ENCODE data around the gene KIAA2012. TPM values are rescaled to one million over a fixed set of nuclear protein-coding genes. Genes with fewer than 3 reads are reported as not detected.

The KIAA2012 gene
- total RNA-seq, 1 donor from 2014 or later = not detected

GRCh38 chr2:202030691-202031090 lies 42.4 kb upstream of the KIAA2012 start:
- no peak overlapping the region for H3K27ac Mint-ChIP-seq (ENCODE audit: unreplicated experiment)
- no peaks in the 10 kb centered on the region for H3K36me3 Mint-ChIP-seq (ENCODE audit: unreplicated experiment)
- peaks cover 13% of the 10 kb centered on the region for H3K9me3 Mint-ChIP-seq (ENCODE audit: unreplicated experiment)
- H3K4me1 Mint-ChIP-seq (ENCODE audit: low read depth, unreplicated experiment) = peaks cover 23% of the 10 kb centered on the region
- H3K27me3 Mint-ChIP-seq (ENCODE audit: unreplicated experiment) = peaks cover 13% of the 10 kb centered on the region
- H3K4me3 Mint-ChIP-seq (ENCODE audit: unreplicated experiment) = no peak overlapping the region
- TF ChIP-seq CTCF (IDR thresholded peaks at IDR 0.05; ENCODE audit: partially characterized antibody, unreplicated experiment) = no peak
- DNase-seq = no peak

- no peaks in the 10 kb centered on the region for H3K36me3 Mint-ChIP-seq (ENCODE audit: unreplicated experiment)
- peaks cover 13% of the 10 kb centered on the region for H3K9me3 Mint-ChIP-seq (ENCODE audit: unreplicated experiment)
- H3K27ac Mint-ChIP-seq (ENCODE audit: unreplicated experiment) = no peak overlapping the region
- DNase-seq = no peak
- H3K4me1 Mint-ChIP-seq (ENCODE audit: low read depth, unreplicated experiment) = peaks cover 21% of the 10 kb centered on the region
- peak overlapping the region; percentile 91 for H3K4me3 Mint-ChIP-seq (ENCODE audit: unreplicated experiment)
- peaks cover 13% of the 10 kb centered on the region for H3K27me3 Mint-ChIP-seq (ENCODE audit: unreplicated experiment)
- TF ChIP-seq CTCF (IDR thresholded peaks at IDR 0.05; ENCODE audit: partially characterized antibody, unreplicated experiment) = no peak
These were observed 41.7 kb upstream of the KIAA2012 start for GRCh38 chr2:202031246-202031951.

DNA sequence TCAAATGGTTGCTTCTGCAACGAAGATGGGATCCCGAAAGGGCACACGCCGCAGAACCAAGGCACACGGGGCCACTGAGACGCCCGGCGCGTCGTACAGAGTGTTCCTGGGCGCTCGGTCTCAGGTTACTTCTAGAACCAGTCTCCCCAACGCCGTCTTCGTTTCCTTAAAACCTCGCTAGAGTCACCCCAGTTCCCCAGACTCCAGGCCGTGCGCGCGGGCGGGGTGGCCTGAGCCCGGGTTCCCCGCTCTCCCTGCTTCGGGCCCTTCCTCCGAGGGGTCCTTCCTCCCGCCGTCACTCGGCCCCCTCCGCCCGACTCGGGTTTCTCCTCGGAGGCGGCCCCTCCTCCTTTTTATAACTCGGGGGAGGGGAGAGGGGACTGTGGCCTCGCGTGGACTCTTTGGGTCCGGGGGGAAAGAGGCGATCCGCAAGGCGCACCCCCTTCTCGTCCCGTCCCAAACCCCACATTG lies 40.2 kb upstream of the KIAA2012 start:
- peak; percentile 51 for DNase-seq
- Mint-ChIP-seq H3K27me3 (ENCODE audit: unreplicated experiment) (peaks cover 11% of the 10 kb centered on the region), H3K27ac (ENCODE audit: unreplicated experiment) (peak overlapping the region; percentile 56), H3K9me3 (ENCODE audit: unreplicated experiment) (peaks cover 13% of the 10 kb centered on the region), H3K36me3 (ENCODE audit: unreplicated experiment) (no peaks in the 10 kb centered on the region), H3K4me3 (ENCODE audit: unreplicated experiment) (peak overlapping the region; percentile 91), H3K4me1 (ENCODE audit: low read depth, unreplicated experiment) (peaks cover 21% of the 10 kb centered on the region)
- TF ChIP-seq CTCF (IDR thresholded peaks at IDR 0.05; ENCODE audit: partially characterized antibody, unreplicated experiment) = no peak

DNA sequence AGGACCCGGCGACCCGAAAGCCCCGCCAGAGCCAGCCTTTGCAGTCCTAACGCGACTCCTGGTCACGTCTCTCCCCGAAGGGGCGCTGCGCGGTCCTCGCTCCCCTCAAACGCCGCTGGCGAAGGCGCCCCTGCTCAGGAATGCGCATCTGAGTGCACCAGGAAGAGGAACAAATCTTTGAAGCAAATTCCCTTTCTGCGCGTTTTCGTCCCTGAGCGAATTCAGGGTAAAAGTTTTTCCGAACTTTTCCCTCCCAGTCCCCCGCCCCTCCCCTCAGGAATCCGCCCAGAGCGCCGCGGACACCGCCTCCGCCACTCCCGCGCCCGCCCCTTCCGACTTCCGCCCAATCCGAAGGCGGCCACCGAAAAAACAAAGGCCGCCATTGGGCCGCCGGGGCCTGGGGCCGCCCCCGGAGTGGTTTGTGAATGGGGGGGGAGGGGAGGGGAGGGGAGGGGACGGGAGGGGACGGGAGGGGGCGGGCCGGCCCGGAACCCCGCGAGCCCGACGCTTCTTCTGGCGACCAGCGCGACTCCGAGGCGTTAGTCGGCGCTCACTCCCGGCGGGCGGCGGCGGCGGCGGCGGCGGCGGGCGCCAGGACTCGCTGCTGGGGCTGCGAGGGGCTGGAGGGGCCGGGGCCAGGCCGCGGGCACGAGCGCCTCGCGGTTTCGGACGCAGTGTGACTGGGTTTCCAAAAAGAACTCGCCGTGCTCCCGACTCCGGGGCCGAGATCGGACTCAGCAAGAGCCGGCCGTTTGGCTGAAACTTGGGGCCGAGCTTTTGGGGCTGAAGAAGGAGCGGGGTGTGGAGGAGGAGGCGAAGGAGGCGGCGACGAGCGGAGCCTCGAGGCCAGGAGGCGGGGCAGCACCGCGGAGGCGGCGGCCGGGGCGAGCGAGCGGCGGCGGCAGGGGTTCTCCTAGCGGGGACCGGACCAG lies 39.5 kb upstream of the KIAA2012 start, which contains the start of gene FZD7:
Gene FZD7 (plus strand): TSS at position 539 of the 932 bp plus-strand sequence. CDS start 793 bp downstream, outside the sequence.
- peak; percentile 88 for DNase-seq
- TF ChIP-seq CTCF (IDR thresholded peaks at IDR 0.05; ENCODE audit: partially characterized antibody, unreplicated experiment) = no peak
- Mint-ChIP-seq H3K27ac (ENCODE audit: unreplicated experiment) (peak within 1 kb of the TSS; percentile 67), H3K4me3 (ENCODE audit: unreplicated experiment) (peak within 1 kb of the TSS; percentile 95), H3K27me3 (ENCODE audit: unreplicated experiment) (peaks cover 11% of the 10 kb centered on the region), H3K36me3 (ENCODE audit: unreplicated experiment) (no peaks in the 10 kb centered on the region), H3K9me3 (ENCODE audit: unreplicated experiment) (peaks cover 14% of the 10 kb centered on the region), H3K4me1 (ENCODE audit: low read depth, unreplicated experiment) (peaks cover 23% of the 10 kb centered on the region)

All from glutamatergic neuron (in vitro differentiated cells).